ENCODE data around the gene RAI2.

The RAI2 gene

DNA sequence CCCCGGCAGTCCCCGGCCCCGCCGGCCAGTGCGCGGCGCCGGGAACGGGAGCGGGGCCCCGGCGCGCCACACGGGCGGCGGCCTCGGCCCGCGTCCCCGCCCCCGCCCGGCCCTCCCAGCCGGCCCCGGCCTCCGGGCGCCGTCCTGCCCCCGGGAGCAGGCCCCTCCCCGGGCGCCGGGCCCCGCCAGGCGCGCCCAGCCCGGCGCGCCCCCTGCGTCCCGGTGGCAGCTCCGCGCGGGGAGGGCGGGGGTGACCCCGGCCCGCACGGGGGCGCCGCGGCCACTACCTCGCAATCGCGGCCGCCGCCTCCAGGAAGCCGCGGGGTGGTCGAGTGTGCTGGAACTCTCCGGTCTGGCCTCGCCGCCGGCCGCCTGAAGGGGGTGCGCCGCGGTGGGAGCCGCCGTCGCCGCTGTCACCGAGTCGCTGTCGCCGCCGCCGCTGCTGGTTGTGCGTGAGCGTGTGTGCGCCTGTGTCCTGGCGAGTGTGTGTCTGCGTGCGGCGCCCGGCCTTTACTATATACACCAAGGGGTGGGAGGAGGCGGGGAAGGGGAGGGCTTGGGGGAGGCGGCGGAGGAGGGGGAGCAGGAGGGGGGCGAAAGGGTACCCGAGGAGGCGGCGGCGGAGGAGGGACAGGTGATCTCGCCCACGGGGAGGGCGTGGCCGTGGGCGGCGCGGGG lies at the start of gene RAI2:
Gene RAI2 (minus strand): TSS at position 488 of the 678 bp plus-strand sequence. CDS start 59,288 bp downstream, outside the sequence.
- peak within 1 kb of the TSS; percentile 70 for H3K4me3 ChIP-seq (ENCODE audit: low read depth, low read length)
- peaks cover 7% of the 10 kb centered on the region for H3K4me1 ChIP-seq (ENCODE audit: control insufficient read depth, insufficient read depth, low read length)
- H3K27me3 ChIP-seq (ENCODE audit: control insufficient read depth, insufficient read depth, low read length), result peaks cover 89% of the 10 kb centered on the region
- no peak within 1 kb of the TSS for H3K9ac ChIP-seq (ENCODE audit: low read depth, low read length)
- H3K9me3 ChIP-seq (ENCODE audit: control insufficient read depth, insufficient read depth, low read length), result no peaks in the 10 kb centered on the region
- no peaks in the 10 kb centered on the region for H3K36me3 ChIP-seq (ENCODE audit: control insufficient read depth, insufficient read depth, low read length)

DNA sequence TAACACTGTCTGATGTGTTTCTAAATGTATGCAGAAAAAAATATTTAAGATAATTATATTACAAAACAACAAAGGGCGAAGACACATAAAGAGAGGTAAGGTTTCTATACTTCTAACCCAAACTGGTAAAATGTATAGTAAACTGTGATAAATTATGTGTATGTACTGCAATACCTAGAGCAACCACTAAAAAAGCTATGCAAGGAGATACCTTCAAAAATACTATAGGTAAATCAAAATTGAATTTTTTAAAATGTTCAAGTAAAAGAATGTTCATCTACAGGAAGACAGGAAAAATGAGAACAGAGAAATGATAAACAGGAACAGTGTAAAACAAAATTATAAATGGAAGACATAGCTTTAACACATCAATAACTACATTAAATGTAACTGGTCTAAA lies 27.3 kb upstream of the RAI2 start:
- Histone ChIP-seq H3K36me3 (ENCODE audit: control insufficient read depth, insufficient read depth, low read length) (no peaks in the 10 kb centered on the region), H3K9ac (ENCODE audit: low read depth, low read length) (no peak overlapping the region), H3K4me1 (ENCODE audit: control insufficient read depth, insufficient read depth, low read length) (no peaks in the 10 kb centered on the region), H3K4me3 (ENCODE audit: low read depth, low read length) (no peak overlapping the region), H3K27me3 (ENCODE audit: control insufficient read depth, insufficient read depth, low read length) (peaks cover 2% of the 10 kb centered on the region), H3K9me3 (ENCODE audit: control insufficient read depth, insufficient read depth, low read length) (no peaks in the 10 kb centered on the region)

DNA sequence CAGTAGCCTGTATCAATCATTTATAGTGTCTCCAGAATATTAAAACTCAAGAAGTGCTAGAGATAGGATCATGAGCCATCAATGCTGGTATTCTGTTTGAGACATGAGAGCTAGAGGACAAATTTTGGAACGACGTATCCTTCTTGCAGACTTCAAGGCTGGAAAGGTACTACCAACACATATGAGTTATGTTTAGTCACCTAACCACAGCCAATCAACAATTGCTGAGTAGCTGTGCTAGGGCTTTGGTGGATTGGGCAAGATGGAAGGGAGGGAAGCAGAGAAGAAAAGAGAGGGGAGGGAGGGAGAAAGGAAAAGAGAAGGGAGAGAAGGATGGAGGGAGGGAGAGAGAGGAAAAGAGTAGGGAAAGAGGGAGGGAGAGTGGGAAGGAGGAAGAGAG lies 21.6 kb upstream of the RAI2 start:
- Histone ChIP-seq H3K9ac (ENCODE audit: low read depth, low read length) (no peak overlapping the region), H3K36me3 (ENCODE audit: control insufficient read depth, insufficient read depth, low read length) (no peaks in the 10 kb centered on the region), H3K4me3 (ENCODE audit: low read depth, low read length) (no peak overlapping the region), H3K9me3 (ENCODE audit: control insufficient read depth, insufficient read depth, low read length) (no peaks in the 10 kb centered on the region), H3K4me1 (ENCODE audit: control insufficient read depth, insufficient read depth, low read length) (no peaks in the 10 kb centered on the region), H3K27me3 (ENCODE audit: control insufficient read depth, insufficient read depth, low read length) (no peaks in the 10 kb centered on the region)

DNA sequence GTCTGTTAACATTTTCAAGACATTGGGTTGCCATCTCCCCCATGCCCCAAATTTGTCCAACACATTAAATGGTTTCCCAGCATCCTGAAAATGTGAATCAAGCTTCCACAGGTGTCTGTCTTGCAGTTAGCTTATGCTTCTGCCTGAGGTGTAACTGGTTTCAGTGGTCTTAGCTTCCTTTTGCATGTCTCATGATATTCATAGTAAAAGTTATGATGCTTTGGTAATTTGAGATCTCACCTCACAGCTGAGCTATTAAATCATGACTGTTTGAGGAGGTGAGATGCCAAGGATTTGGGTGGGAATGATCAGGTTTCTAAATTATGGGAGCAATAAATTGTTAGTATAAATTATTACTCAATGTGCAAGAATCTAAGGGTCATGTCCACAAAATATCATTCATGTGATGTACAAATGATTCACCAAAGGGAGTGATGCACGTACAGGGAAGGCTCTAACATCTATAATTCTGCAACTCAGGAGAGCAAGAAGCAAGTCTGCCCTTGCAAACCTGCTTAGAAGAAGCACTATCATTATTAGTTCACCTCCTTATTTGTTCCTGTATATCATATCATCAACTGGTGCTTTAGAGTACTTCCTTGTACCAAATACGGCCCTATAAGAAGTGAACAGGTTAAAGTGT lies 17.1 kb upstream of the RAI2 start:
- Histone ChIP-seq H3K4me3 (ENCODE audit: low read depth, low read length) (no peak overlapping the region), H3K9ac (ENCODE audit: low read depth, low read length) (no peak overlapping the region), H3K4me1 (ENCODE audit: control insufficient read depth, insufficient read depth, low read length) (no peaks in the 10 kb centered on the region)

DNA sequence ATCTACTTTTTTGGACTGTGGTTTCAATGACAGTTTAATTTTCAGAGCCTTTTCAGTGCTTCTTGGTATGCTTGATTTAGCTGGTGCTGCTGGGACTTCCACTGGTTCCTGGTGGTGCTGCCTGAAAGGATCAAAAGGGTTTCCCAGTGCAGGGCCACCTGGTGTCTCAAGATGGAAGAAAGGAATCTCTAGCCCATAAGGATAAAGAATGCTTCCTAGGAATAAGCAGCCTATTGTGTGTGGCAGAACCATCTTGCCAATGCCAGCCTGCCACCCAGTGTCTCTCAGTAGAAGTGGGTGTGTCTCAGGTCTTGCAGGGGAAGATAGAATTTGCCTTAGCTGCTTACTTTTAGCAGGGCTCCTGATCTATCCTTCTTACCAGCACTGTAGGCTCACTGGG lies 15.0 kb upstream of the RAI2 start:
- Histone ChIP-seq H3K27me3 (ENCODE audit: control insufficient read depth, insufficient read depth, low read length) (no peaks in the 10 kb centered on the region), H3K9me3 (ENCODE audit: control insufficient read depth, insufficient read depth, low read length) (no peaks in the 10 kb centered on the region), H3K36me3 (ENCODE audit: control insufficient read depth, insufficient read depth, low read length) (no peaks in the 10 kb centered on the region), H3K4me1 (ENCODE audit: control insufficient read depth, insufficient read depth, low read length) (no peaks in the 10 kb centered on the region), H3K4me3 (ENCODE audit: low read depth, low read length) (no peak overlapping the region), H3K9ac (ENCODE audit: low read depth, low read length) (no peak overlapping the region)

More for the DNA sequence above, 17.1 kb upstream of the RAI2 start:
- Histone ChIP-seq H3K36me3 (ENCODE audit: control insufficient read depth, insufficient read depth, low read length) (no peaks in the 10 kb centered on the region), H3K9me3 (ENCODE audit: control insufficient read depth, insufficient read depth, low read length) (no peaks in the 10 kb centered on the region), H3K27me3 (ENCODE audit: control insufficient read depth, insufficient read depth, low read length) (no peaks in the 10 kb centered on the region)

DNA sequence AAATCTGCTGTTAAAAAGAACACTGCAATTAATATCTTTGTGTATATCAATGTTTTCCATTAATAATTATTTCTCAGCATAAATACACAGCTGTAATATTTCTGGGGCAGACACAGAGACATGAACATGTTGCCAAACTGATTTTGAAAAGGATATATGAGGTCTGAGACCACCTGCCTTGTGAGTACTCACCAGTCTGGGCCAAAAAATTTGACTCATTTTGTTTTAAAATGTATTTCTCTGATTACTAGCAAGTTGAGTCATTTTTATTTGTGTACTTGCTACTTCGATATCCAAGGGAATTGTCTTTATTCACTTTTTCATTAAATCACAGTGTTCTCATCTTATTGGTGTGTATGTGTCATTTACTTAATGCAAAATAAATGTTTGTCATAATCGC lies 8.5 kb upstream of the RAI2 start:
- Histone ChIP-seq H3K27me3 (ENCODE audit: control insufficient read depth, insufficient read depth, low read length) (peaks cover 19% of the 10 kb centered on the region), H3K9ac (ENCODE audit: low read depth, low read length) (no peak overlapping the region), H3K4me3 (ENCODE audit: low read depth, low read length) (no peak overlapping the region), H3K9me3 (ENCODE audit: control insufficient read depth, insufficient read depth, low read length) (no peaks in the 10 kb centered on the region), H3K36me3 (ENCODE audit: control insufficient read depth, insufficient read depth, low read length) (no peaks in the 10 kb centered on the region), H3K4me1 (ENCODE audit: control insufficient read depth, insufficient read depth, low read length) (no peaks in the 10 kb centered on the region)

DNA sequence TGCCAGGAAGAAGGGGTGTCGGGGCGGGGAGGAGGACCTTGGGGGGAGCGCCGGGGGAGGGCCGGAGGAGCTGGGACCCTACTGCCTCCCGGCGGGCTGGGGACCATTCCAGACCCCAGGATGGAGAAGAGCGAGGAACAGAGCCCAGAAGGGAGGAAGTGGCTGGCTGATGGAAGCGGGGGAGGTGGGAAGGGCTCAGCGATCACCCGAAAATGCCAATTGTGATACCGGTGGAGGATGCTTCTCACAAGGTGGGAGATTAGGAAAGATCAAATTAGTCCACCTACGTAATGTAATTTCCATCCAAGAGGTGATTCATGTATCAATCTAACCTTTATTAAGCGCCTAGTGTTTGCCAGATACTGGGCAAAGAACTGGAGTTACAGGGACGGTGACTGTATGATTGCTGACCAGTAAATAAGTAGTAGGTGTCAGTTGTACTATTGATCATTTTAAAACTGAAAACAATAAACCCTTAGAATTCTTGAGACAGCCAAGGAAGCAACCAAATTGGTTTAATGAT lies 452 bp upstream of the RAI2 start:
- Histone ChIP-seq H3K9me3 (ENCODE audit: control insufficient read depth, insufficient read depth, low read length) (no peaks in the 10 kb centered on the region), H3K4me1 (ENCODE audit: control insufficient read depth, insufficient read depth, low read length) (peaks cover 7% of the 10 kb centered on the region), H3K4me3 (ENCODE audit: low read depth, low read length) (peak overlapping the region; percentile 33), H3K36me3 (ENCODE audit: control insufficient read depth, insufficient read depth, low read length) (no peaks in the 10 kb centered on the region), H3K27me3 (ENCODE audit: control insufficient read depth, insufficient read depth, low read length) (peaks cover 84% of the 10 kb centered on the region), H3K9ac (ENCODE audit: low read depth, low read length) (no peak overlapping the region)

DNA sequence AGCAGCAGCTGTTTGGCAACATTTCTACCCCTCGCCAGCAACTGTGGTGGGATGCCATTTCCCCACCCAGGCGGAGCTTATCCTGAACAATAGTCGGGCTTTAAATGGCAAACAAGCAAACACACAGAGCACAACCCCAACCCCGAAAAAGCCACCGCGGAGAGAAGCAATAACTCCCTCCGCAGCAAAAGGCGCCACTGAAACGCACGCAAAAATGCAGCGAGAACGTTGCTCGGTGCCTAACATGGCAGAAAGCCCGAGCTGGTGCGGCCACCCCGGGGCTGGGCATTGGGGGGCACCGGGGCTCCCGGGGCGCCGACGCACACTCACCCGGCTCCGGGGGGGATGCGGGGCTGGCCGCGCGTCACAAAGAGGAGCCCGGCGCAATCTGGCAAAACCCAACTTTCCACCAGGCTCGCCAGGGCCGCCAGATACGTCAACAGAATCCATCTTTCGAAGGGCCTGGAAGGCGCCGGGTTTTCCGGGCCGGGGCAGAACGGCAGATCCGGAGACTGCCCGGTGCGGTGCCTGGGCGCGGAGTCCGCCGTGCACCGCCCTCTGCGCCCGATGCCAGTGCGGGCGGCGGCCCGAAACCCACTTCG lies 818 bp downstream of the RAI2 start:
- no peaks in the 10 kb centered on the region for H3K36me3 ChIP-seq (ENCODE audit: control insufficient read depth, insufficient read depth, low read length)
- H3K27me3 ChIP-seq (ENCODE audit: control insufficient read depth, insufficient read depth, low read length), result peaks cover 85% of the 10 kb centered on the region
- H3K4me3 ChIP-seq (ENCODE audit: low read depth, low read length), result peak overlapping the region; percentile 70
- no peak overlapping the region for H3K9ac ChIP-seq (ENCODE audit: low read depth, low read length)
- H3K4me1 ChIP-seq (ENCODE audit: control insufficient read depth, insufficient read depth, low read length), result peaks cover 7% of the 10 kb centered on the region
- no peaks in the 10 kb centered on the region for H3K9me3 ChIP-seq (ENCODE audit: control insufficient read depth, insufficient read depth, low read length)

DNA sequence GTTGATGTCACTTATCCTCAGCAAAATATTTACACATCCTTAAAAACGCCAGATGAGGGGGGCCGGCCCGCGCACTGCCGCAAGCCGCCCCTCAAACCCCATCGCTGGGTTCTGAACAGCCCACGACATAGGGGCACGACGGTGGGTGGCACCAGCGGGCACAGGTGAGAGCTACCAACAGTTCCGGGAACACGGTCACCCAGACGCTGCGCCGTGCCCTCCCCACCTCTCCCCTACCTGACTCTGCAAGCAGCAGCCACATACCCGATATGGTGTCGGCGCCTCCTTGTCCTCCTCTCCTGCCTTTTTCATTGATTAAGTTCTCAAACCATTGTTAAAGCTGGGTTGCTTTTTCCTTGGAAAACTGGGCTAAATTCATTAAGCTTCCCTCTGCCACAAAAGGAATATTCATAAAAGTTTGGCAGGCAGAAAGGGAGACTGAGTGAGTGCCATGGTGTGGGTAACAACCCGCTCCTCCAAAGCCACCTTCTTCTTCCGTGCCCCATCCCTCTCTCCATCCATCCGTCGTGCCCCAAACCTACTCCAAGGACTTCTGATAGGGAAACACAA lies 1.4 kb downstream of the RAI2 start:
- no peak overlapping the region for H3K9ac ChIP-seq (ENCODE audit: low read depth, low read length)
- peak overlapping the region; percentile 70 for H3K4me3 ChIP-seq (ENCODE audit: low read depth, low read length)
- H3K9me3 ChIP-seq (ENCODE audit: control insufficient read depth, insufficient read depth, low read length), result no peaks in the 10 kb centered on the region
- H3K4me1 ChIP-seq (ENCODE audit: control insufficient read depth, insufficient read depth, low read length), result peaks cover 7% of the 10 kb centered on the region
- H3K36me3 ChIP-seq (ENCODE audit: control insufficient read depth, insufficient read depth, low read length), result no peaks in the 10 kb centered on the region
- H3K27me3 ChIP-seq (ENCODE audit: control insufficient read depth, insufficient read depth, low read length), result peaks cover 79% of the 10 kb centered on the region

DNA sequence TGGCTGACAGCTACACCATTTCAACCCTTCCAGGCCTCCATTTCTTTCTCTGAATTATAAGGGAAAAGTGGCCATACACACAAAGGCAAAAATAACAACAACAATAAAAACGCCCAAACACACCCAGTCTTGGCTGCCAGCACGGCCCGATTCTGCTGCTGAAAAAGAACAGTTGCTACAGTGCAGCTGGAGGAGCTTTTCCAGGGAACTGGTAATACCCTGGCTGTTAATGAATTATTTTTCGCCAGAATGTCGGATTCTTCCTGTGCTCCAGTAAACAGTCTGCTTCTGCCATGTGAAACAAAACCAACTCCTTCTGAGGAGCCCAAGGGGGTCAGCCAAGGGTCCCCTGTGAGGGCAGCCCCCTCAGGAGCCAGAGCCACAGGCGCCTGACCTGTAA lies 6.6 kb downstream of the RAI2 start:
- H3K9ac ChIP-seq (ENCODE audit: low read depth, low read length), result no peak overlapping the region
- H3K4me3 ChIP-seq (ENCODE audit: low read depth, low read length), result no peak overlapping the region
- H3K4me1 ChIP-seq (ENCODE audit: control insufficient read depth, insufficient read depth, low read length), result peaks cover 7% of the 10 kb centered on the region
- H3K9me3 ChIP-seq (ENCODE audit: control insufficient read depth, insufficient read depth, low read length), result no peaks in the 10 kb centered on the region
- no peaks in the 10 kb centered on the region for H3K36me3 ChIP-seq (ENCODE audit: control insufficient read depth, insufficient read depth, low read length)
- H3K27me3 ChIP-seq (ENCODE audit: control insufficient read depth, insufficient read depth, low read length), result peaks cover 40% of the 10 kb centered on the region

DNA sequence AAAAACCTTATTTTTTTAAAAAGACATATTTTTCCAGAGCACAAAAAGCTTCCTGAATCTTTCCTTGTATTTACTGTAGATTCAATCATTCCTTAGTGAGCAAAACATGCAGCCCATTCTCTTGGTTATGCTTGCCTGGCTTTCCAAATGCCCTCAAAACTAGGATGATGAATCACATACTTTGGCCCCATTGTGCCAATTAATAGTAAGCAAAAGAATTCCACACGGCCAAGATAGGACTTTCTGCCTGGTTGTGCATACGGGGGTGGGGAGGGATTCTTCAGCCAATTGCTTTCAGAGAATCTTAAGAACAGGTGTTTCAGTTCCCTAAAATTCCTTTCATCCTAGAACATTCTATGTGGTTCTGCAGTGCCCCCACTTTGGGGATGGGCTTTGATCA lies 7.0 kb downstream of the RAI2 start:
- no peak overlapping the region for H3K4me3 ChIP-seq (ENCODE audit: low read depth, low read length)
- H3K36me3 ChIP-seq (ENCODE audit: control insufficient read depth, insufficient read depth, low read length), result no peaks in the 10 kb centered on the region
- H3K9me3 ChIP-seq (ENCODE audit: control insufficient read depth, insufficient read depth, low read length), result no peaks in the 10 kb centered on the region
- H3K4me1 ChIP-seq (ENCODE audit: control insufficient read depth, insufficient read depth, low read length), result peaks cover 6% of the 10 kb centered on the region
- H3K27me3 ChIP-seq (ENCODE audit: control insufficient read depth, insufficient read depth, low read length), result peaks cover 36% of the 10 kb centered on the region
- no peak overlapping the region for H3K9ac ChIP-seq (ENCODE audit: low read depth, low read length)

Measured in iPS-15b (cell line).